Smooth muscle cell (in vitro differentiated cells): ENCODE data around the gene STK25. TPM values are rescaled to one million over a fixed set of nuclear protein-coding genes. Genes with fewer than 3 reads are reported as not detected.

Source experiments
- DNase-seq: peaks from one replicate; lab custom pipeline; 2025; ENCODE audit not compliant: unreplicated experiment; lab: John Stamatoyannopoulos, UW
- H2AFZ ChIP-seq: fragments of 200-600 bp; sonication (generic); 2 replicates; pipeline ENCODE4 v1.6.0; 2016; ENCODE audit warnings: antibody characterized with exemption, low read depth, mild to moderate bottlenecking
- H3F3A ChIP-seq: fragments of 200-600 bp; sonication (generic); 2 replicates; pipeline ENCODE4 v1.6.0; 2017; ENCODE audit warnings: antibody characterized with exemption, low read depth
- H3K27ac ChIP-seq: fragments of 200-600 bp; sonication (generic); 2 replicates; pipeline ENCODE4 v1.5.1; 2016; ENCODE audit warnings: low read depth, mild to moderate bottlenecking
- H3K27me3 ChIP-seq: fragments of 200-600 bp; sonication (generic); 2 replicates; pipeline ENCODE4 v1.6.1; 2016; ENCODE audit warnings: low read depth, mild to moderate bottlenecking
- H3K36me3 ChIP-seq: fragments of 200-600 bp; sonication (generic); 2 replicates; pipeline ENCODE4 v1.5.1; 2016; ENCODE audit warnings: low read depth
- H3K4me1 ChIP-seq: fragments of 200-600 bp; sonication (generic); 2 replicates; pipeline ENCODE4 v1.5.1; 2016; ENCODE audit warnings: low read depth
- H3K4me2 ChIP-seq: fragments of 200-600 bp; sonication (generic); 2 replicates; pipeline ENCODE4 v1.6.0; 2016; ENCODE audit warnings: mild to moderate bottlenecking
- H3K4me3 ChIP-seq: fragments of 200-600 bp; sonication (generic); 2 replicates; pipeline ENCODE4 v1.5.1; 2016; ENCODE audit warnings: mild to moderate bottlenecking
- H3K79me2 ChIP-seq: fragments of 200-600 bp; sonication (generic); 2 replicates; pipeline ENCODE4 v1.6.0; 2016; ENCODE audit warnings: low read depth, mild to moderate bottlenecking
- H3K9ac ChIP-seq: fragments of 200-600 bp; sonication (generic); 2 replicates; pipeline ENCODE4 v1.6.0; 2016; ENCODE audit warnings: low read depth
- H3K9me3 ChIP-seq: fragments of 200-600 bp; sonication (generic); replicated peaks from 2 replicates; pipeline ENCODE4 v1.5.1; 2016; ENCODE audit warnings: low read depth
- H4K20me1 ChIP-seq: fragments of 200-600 bp; sonication (generic); 2 replicates; pipeline ENCODE4 v1.6.0; 2016; ENCODE audit warnings: low read depth
- CTCF ChIP-seq: fragments of 200-600 bp; sonication (generic); IDR thresholded peaks from 2 replicates; pipeline ENCODE4 v1.5.1; 2017; ENCODE audit warnings: borderline replicate concordance, mild to moderate bottlenecking, antibody characterized with exemption; ENCODE audit not compliant: insufficient read depth, poor library complexity, severe bottlenecking
- WGBS: methylation state at CpG from one replicate; pipeline ENCODE4 v1.1.7; 2016; ENCODE audit warnings: low lambda C conversion rate; 5-methylcytosine and 5-hydroxymethylcytosine counted together
- polyA plus RNA-seq: library from polyadenylated mRNA; unstranded; fragments of >200 nt; fragmentation: Nextera tagmentation; extraction: Ambion mirVana; gene quantifications from 2 replicates; pipeline ENCODE4 v1.2.1, GENCODE V29; 2016
- total RNA-seq: library from RNA; depleted of rRNA; stranded (reverse); fragments of >200 nt; gene quantifications from 2 replicates; pipeline ENCODE4 v1.2.3, GENCODE V29; 2014

The STK25 gene
- total and polyA plus RNA-seq, 2 experiments from 2014 or later: 200 to 212 TPM

DNA sequence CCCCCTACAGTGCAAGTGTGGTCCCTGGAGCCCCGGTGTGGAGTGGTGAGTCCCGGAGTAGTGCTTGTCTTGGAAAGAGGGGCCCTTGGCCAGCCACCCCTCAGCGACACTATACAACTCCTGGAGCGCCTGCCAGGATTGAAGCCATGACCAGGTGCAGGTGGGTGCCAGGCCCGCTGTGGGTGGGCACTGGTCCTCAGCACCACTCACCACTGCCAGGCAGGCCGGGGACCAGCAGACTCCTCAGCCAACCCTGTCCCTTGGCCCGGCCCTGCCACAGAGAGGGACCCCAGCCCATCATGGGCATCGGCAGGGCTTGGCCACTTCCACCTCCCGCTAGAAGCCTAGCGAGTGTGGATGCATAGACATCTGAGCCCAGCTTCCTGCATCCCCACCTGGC lies 42.2 kb downstream of the STK25 start:
- no peak overlapping the region for H3K4me2 ChIP-seq
- DNase-seq: no peak
- H3K9me3 ChIP-seq: no peaks in the 10 kb centered on the region
- H3K27me3 ChIP-seq: no peaks in the 10 kb centered on the region
- H2AFZ ChIP-seq: no peak overlapping the region
- no peak overlapping the region for H3K9ac ChIP-seq
- H3K36me3 ChIP-seq: no peaks in the 10 kb centered on the region
- TF ChIP-seq CTCF: no peak
- no peak overlapping the region for H3K4me3 ChIP-seq
- no peaks in the 10 kb centered on the region for H3K4me1 ChIP-seq
- no peak overlapping the region for H3K27ac ChIP-seq
- H3F3A ChIP-seq: no peaks in the 10 kb centered on the region
- WGBS: 93% methylated on average over 10 of the region's 10 CpGs
- H4K20me1 ChIP-seq: no peaks in the 10 kb centered on the region
- H3K79me2 ChIP-seq: no peaks in the 10 kb centered on the region

GRCh38 chr2:241465543-241465942 lies 42.8 kb downstream of the STK25 start:
- Histone ChIP-seq H3K4me1 (no peaks in the 10 kb centered on the region), H3K9ac (no peak overlapping the region), H3K4me2 (no peak overlapping the region), H2AFZ (no peak overlapping the region), H3F3A (no peaks in the 10 kb centered on the region), H3K27ac (no peak overlapping the region), H3K36me3 (no peaks in the 10 kb centered on the region), H4K20me1 (no peaks in the 10 kb centered on the region), H3K4me3 (no peak overlapping the region), H3K79me2 (no peaks in the 10 kb centered on the region), H3K27me3 (no peaks in the 10 kb centered on the region), H3K9me3 (no peaks in the 10 kb centered on the region)
- no peak for TF ChIP-seq CTCF
- WGBS: 83% methylated on average over 12 of the region's 12 CpGs
- no peak for DNase-seq

- Histone ChIP-seq H3K4me1 (no peaks in the 10 kb centered on the region), H3F3A (no peaks in the 10 kb centered on the region)
Measured at GRCh38 chr2:241463276-241464135, 44.9 kb downstream of the STK25 start.

More at GRCh38 chr2:241463276-241464135, 44.9 kb downstream of the STK25 start:
- H3K9ac ChIP-seq: no peak overlapping the region
- H3K27ac ChIP-seq: no peak overlapping the region
- no peak for DNase-seq
- H3K9me3 ChIP-seq: no peaks in the 10 kb centered on the region
- WGBS: 95% methylated on average over 18 of the region's 18 CpGs
- no peak for TF ChIP-seq CTCF
- H2AFZ ChIP-seq: no peak overlapping the region
- no peak overlapping the region for H3K4me3 ChIP-seq
- H3K27me3 ChIP-seq: no peaks in the 10 kb centered on the region
- no peaks in the 10 kb centered on the region for H3K36me3 ChIP-seq
- no peak overlapping the region for H3K4me2 ChIP-seq
- H4K20me1 ChIP-seq: no peaks in the 10 kb centered on the region
- H3K79me2 ChIP-seq: no peaks in the 10 kb centered on the region
